HepG2 (cell line): ENCODE measurements around the gene MYO3B. TPM values are rescaled to one million over a fixed set of nuclear protein-coding genes. Genes with fewer than 3 reads are reported as not detected.

Experiments used
- ATAC-seq: fragments of 200-7000 bp; cut with Tn5 transposase; 3 replicates; pipeline ENCODE4 v1.9.1; 2020; ENCODE audit warnings: mild to moderate bottlenecking, moderate library complexity
- BruUV-seq: library from RNA; stranded (reverse); fragments of 400-500 nt; replicated peaks from 2 replicates; lab custom pipeline; 2021; lab: Mats Ljungman, UMichigan
- CTCF ChIA-PET: fragments of 300-600 bp; formaldehyde crosslinking; extraction: SDS; loops from one replicate; lab custom pipeline; 2021; ENCODE audit warnings: low total read pairs, inconsistent platforms, low intra/inter-chr PET ratio; lab: Yijun Ruan, JAX
- POLR2A ChIA-PET: fragments of 350-600 bp; sonication (Branson Sonifier 250); formaldehyde crosslinking; loops from one replicate; lab custom pipeline; 2020; ENCODE audit warnings: antibody characterized with exemption, inconsistent platforms; lab: Yijun Ruan, JAX
- DNase-seq: peaks from one replicate; pipeline ENCODE4 v3.0.0-alpha.2; 2015; ENCODE audit warnings: low spot score
- FAIRE-seq: peaks from 3 replicates; lab custom pipeline; 2011; peaks lifted over from hg19 to GRCh38; lab: Jason Lieb, UNC
- H2AFZ ChIP-seq: one replicate; pipeline ENCODE4 v1.6.1; 2011; ENCODE audit warnings: low read length, inconsistent platforms
- H3K27ac ChIP-seq: fragments of 300-600 bp; 3 replicates; pipeline ENCODE4 v1.8.0; 2011; ENCODE audit warnings: mixed run types, mild to moderate bottlenecking, mixed read lengths, low read length, inconsistent platforms; ENCODE audit not compliant: insufficient read depth; ENCODE audit errors: extremely low read length
- H3K27me3 ChIP-seq, 2 experiments: fragments of 200-600 bp in 1 of 2; 2 replicates in 1 of 2; 3 replicates in 1 of 2; pipeline versions ENCODE4 v1.6.0 to v1.8.0; 2011; ENCODE audit warnings: low read length in 2 of 2, mild to moderate bottlenecking in 2 of 2, moderate library complexity in 2 of 2, inconsistent platforms in 1 of 2; ENCODE audit not compliant: insufficient read depth in 2 of 2, control insufficient read depth in 1 of 2
- H3K36me3 ChIP-seq, 2 experiments: fragments of 200-600 bp in 1 of 2; replicated peaks in 1 of 2; 2 replicates in 1 of 2; 3 replicates in 1 of 2; pipeline versions ENCODE4 v1.5.1 to v1.8.0; 2011; ENCODE audit warnings: low read length in 2 of 2, inconsistent platforms in 1 of 2; ENCODE audit not compliant: insufficient read depth in 2 of 2, control insufficient read depth in 1 of 2
- H3K4me1 ChIP-seq: 2 replicates; pipeline ENCODE4 v1.5.1; 2012; ENCODE audit warnings: low read length, inconsistent platforms; ENCODE audit not compliant: insufficient read depth
- H3K4me2 ChIP-seq: 2 replicates; pipeline ENCODE4 v1.6.0; 2011; ENCODE audit warnings: low read depth, low read length, inconsistent platforms
- H3K4me3 ChIP-seq, 3 experiments: fragments of 200-600 bp in 1 of 3; sonication (generic), shearing (Covaris generic) in 1 of 3; replicated peaks in 1 of 3; 2 replicates each; pipeline ENCODE4 v1.5.1; 2011 to 2016; ENCODE audit warnings: low read length in 3 of 3, inconsistent platforms in 2 of 3, low read depth in 2 of 3, mild to moderate bottlenecking in 2 of 3, control low read depth in 1 of 3, mixed read lengths in 1 of 3; ENCODE audit not compliant: insufficient read depth in 1 of 3
- H3K79me2 ChIP-seq: one replicate; pipeline ENCODE4 v1.6.1; 2011; ENCODE audit warnings: low read length, inconsistent platforms; ENCODE audit not compliant: insufficient read depth
- H3K9ac ChIP-seq: 2 replicates; pipeline ENCODE4 v1.6.0; 2011; ENCODE audit warnings: mild to moderate bottlenecking, low read depth, low read length, inconsistent platforms; ENCODE audit not compliant: insufficient read depth
- H3K9me3 ChIP-seq: 2 replicates; pipeline ENCODE4 v1.5.1; 2012; ENCODE audit warnings: mild to moderate bottlenecking, low read length
- H4K20me1 ChIP-seq: 2 replicates; pipeline ENCODE4 v1.6.0; 2011; ENCODE audit warnings: inconsistent platforms, mild to moderate bottlenecking, low read length, moderate library complexity; ENCODE audit not compliant: insufficient read depth
- DNMT1 ChIP-seq: sonication (generic); formaldehyde crosslinking; IDR thresholded peaks from 2 replicates; pipeline ENCODE4 v1.5.1; 2020; ENCODE audit warnings: mild to moderate bottlenecking, missing genetic modification reagents
- JDP2 ChIP-seq: sonication (generic); formaldehyde crosslinking; IDR thresholded peaks from 2 replicates; pipeline ENCODE4 v1.8.1; 2022; ENCODE audit warnings: missing genetic modification reagents, borderline replicate concordance
- MAFF ChIP-seq: IDR thresholded peaks from 2 replicates; pipeline ENCODE4 v1.6.1; 2011; ENCODE audit warnings: low read depth, low read length, improper control_type of control experiment
- MAFK ChIP-seq, 2 experiments: IDR thresholded peaks in 1 of 2; conservative IDR thresholded peaks in 1 of 2; 2 replicates each; pipeline ENCODE4 v1.6.1; 2011; ENCODE audit warnings: improper control_type of control experiment in 2 of 2, low read length in 2 of 2
- MTA3 ChIP-seq: sonication (generic); formaldehyde crosslinking; IDR thresholded peaks from 2 replicates; pipeline ENCODE4 v1.4.0; 2020; ENCODE audit warnings: missing genetic modification reagents
- NR1H2 ChIP-seq: sonication (generic); formaldehyde crosslinking; IDR thresholded peaks from 2 replicates; pipeline ENCODE4 v1.8.1; 2022; ENCODE audit warnings: low read depth, missing genetic modification reagents, borderline replicate concordance
- SOX13 ChIP-seq, 3 experiments: fragments of 450-650 bp in 1 of 3; sonication (generic) in 1 of 3; formaldehyde crosslinking in 1 of 3; IDR thresholded peaks in 2 of 3; conservative IDR thresholded peaks in 1 of 3; 2 replicates each; pipeline versions ENCODE4 v1.5.0 to v1.6.1; 2016 to 2020; ENCODE audit warnings: antibody characterized with exemption in 1 of 3, mild to moderate bottlenecking in 1 of 3, missing compliant biosample characterization in 1 of 3, missing genetic modification reagents in 1 of 3, moderate library complexity in 1 of 3
- SPEN ChIP-seq: sonication (generic); formaldehyde crosslinking; IDR thresholded peaks from 2 replicates; pipeline ENCODE4 v1.5.1; 2020; ENCODE audit warnings: low read depth, mild to moderate bottlenecking, missing genetic modification reagents
- YEATS4 ChIP-seq: sonication (generic); formaldehyde crosslinking; IDR thresholded peaks from 2 replicates; pipeline ENCODE4 v1.4.0; 2020; ENCODE audit warnings: missing genetic modification reagents, borderline replicate concordance
- ZNF549 ChIP-seq: sonication (generic); formaldehyde crosslinking; IDR thresholded peaks from 2 replicates; pipeline ENCODE4 v1.5.0; 2020; ENCODE audit warnings: missing genetic modification reagents
- WGBS: methylation state at CpG from one replicate; pipeline ENCODE4 v1.1.6; 2017; ENCODE audit warnings: low lambda C conversion rate; 5-methylcytosine and 5-hydroxymethylcytosine counted together
- in situ Hi-C: cut with HindIII; loops from 2 replicates; pipeline ENCODE4 v1.10.0; 2017; ENCODE audit warnings: low pct_unique_long_range_greater_than_20kb; ENCODE audit not compliant: extremely low pct_ligation_motif_present
- intact Hi-C: fragments of 100-400 bp; cut with micrococcal nuclease; formaldehyde crosslinking; loops from one replicate; pipeline ENCODE4 v1.10.0; 2022; ENCODE audit not compliant: unreplicated experiment
- polyA plus RNA-seq, 8 experiments: library from polyadenylated mRNA; depleted of rRNA in 3 of 8; stranded (reverse) in 7 of 8; unstranded in 1 of 8; fragments of >200 nt; fragmentation: Illumina TruSeq in 4 of 8; extraction: Trizol in 4 of 8; gene quantifications; 2 replicates each; pipeline versions ENCODE4 v1.2.1 to v1.2.3, GENCODE V29; 2011 to 2016; ENCODE audit warnings: low read depth in 4 of 8, missing spikeins in 1 of 8, mixed read lengths in 1 of 8; ENCODE audit not compliant: insufficient read depth in 1 of 8
- total RNA-seq, 5 experiments: library from RNA; depleted of rRNA; stranded (reverse); fragments of >200 nt; fragmentation: Illumina TruSeq; extraction: Trizol; gene quantifications; 2 replicates each; pipeline ENCODE4 v1.2.3, GENCODE V29; 2016; ENCODE audit warnings: low read depth in 1 of 5
- TF ChIP-seq, protein P1 (sequence below): IDR thresholded peaks from 2 replicates; pipeline ENCODE4 v1.6.1; 2016; ENCODE audit warnings: missing genetic modification reagents, missing compliant biosample characterization
- TF ChIP-seq, protein P2 (sequence below): sonication (generic); formaldehyde crosslinking; IDR thresholded peaks from 2 replicates; pipeline ENCODE4 v1.9.0; 2021; ENCODE audit warnings: missing genetic modification reagents, mild to moderate bottlenecking, borderline replicate concordance

MYO3B gene
- total and polyA plus RNA-seq, 2 of the 13 experiments (the other 11 are each of a cell fraction or from before 2014, with no cell fraction given), result 0.01 TPM; not detected in 1

DNA sequence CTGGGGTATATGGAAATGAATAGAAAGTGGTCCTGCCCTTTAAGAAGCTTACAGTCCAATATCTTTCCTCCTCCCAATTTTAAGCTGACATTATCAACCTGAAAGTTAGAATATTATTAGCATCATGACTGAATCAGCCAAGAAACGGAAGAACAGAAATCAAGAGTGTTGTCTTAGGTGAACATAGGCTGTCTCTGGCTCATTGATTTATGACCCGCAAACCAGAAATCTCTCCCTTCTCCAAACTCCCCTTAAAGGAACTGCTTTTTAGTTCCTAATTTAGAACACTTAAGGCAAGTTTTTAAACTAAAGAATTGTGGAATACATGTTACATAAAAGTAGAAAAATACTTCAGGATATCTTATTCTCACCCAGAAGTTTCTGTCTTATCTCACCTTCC is 62.7 kb downstream of the MYO3B start:
- Histone ChIP-seq H3K27me3 (peaks cover 0 to 30% of the 10 kb centered on the region in 2 experiments; a peak in 4 of 5 replicates), H3K36me3 (no peaks in the 10 kb centered on the region), H2AFZ (no peak overlapping the region), H3K9me3 (no peaks in the 10 kb centered on the region), H3K4me3 (no peak overlapping the region), H3K9ac (no peak overlapping the region), H3K4me2 (no peak overlapping the region), H4K20me1 (no peaks in the 10 kb centered on the region), H3K79me2 (no peaks in the 10 kb centered on the region), H3K4me1 (no peaks in the 10 kb centered on the region), H3K27ac (no peak overlapping the region)
- no peak for DNase-seq
- intact Hi-C loops, result no loop called here
- WGBS, result 24% methylated on average over 2 of the region's 2 CpGs
- CTCF ChIA-PET, result no interaction called here
- TF ChIP-seq MTA3 (CRISPR knock-in tag) (no peak), SOX13 (IDR thresholded peaks at IDR 0.05) (no peak), SOX13 (CRISPR knock-in tag; conservative IDR thresholded peaks at IDR 0.05 in 1 of 2, IDR thresholded peaks at IDR 0.05 in 1 of 2) (no peak), YEATS4 (CRISPR knock-in tag) (no peak), JDP2 (CRISPR knock-in tag) (no peak), SPEN (CRISPR knock-in tag) (no peak), ZNF549 (no peak)
- TF ChIP-seq, protein P1, sequence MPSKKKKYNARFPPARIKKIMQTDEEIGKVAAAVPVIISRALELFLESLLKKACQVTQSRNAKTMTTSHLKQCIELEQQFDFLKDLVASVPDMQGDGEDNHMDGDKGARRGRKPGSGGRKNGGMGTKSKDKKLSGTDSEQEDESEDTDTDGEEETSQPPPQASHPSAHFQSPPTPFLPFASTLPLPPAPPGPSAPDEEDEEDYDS (CRISPR knock-in tag), result no peak
- in situ Hi-C loops, result no loop called here
- POLR2A ChIA-PET, result no interaction called here
- ATAC-seq, result no peak
- FAIRE-seq, result no peak
- no TSS peak for BruUV-seq

DNA sequence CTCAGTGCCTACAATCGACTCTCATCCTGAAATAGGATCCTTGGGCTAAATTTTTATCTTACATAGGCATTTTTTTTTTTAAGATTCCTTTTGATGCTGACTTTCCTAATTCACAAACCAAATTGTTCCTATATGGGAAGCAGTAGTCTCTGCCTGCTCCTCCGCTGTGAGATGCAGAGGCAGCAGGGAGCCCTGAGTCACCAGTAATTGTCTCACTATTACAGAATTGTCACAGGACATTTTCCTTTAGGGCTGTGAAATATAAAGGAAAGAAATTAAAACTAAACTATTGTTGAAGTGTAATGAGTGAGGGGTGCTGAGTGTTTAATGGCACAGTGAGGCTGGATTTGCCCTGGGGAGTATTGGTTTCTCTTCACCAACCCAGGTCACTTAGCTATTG is 63.8 kb downstream of the MYO3B start:
- no peak for TF ChIP-seq DNMT1 (CRISPR knock-in tag)
- TF ChIP-seq, protein P2, sequence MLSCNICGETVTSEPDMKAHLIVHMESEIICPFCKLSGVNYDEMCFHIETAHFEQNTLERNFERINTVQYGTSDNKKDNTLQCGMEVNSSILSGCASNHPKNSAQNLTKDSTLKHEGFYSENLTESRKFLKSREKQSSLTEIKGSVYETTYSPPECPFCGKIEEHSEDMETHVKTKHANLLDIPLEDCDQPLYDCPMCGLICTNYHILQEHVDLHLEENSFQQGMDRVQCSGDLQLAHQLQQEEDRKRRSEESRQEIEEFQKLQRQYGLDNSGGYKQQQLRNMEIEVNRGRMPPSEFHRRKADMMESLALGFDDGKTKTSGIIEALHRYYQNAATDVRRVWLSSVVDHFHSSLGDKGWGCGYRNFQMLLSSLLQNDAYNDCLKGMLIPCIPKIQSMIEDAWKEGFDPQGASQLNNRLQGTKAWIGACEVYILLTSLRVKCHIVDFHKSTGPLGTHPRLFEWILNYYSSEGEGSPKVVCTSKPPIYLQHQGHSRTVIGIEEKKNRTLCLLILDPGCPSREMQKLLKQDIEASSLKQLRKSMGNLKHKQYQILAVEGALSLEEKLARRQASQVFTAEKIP (CRISPR knock-in tag), result no peak
- TF ChIP-seq MAFK (conservative IDR thresholded peaks at IDR 0.05 in 1 of 2, IDR thresholded peaks at IDR 0.05 in 1 of 2; ENCODE audit: low read length in 2 of 2), result peak in 1 of 2 experiments; percentile 44; a peak in 2 of 4 replicates
- 0 out of 2 replicates have a peak, but pooled peaks have one; percentile 12 for TF ChIP-seq MAFF
- no peak for TF ChIP-seq NR1H2 (CRISPR knock-in tag)
- ChIA-PET POLR2A (no interaction called here), CTCF (no interaction called here)
- ATAC-seq, result no peak
- H3K4me3 ChIP-seq, result no peak overlapping the region
- H4K20me1 ChIP-seq, result no peaks in the 10 kb centered on the region
- no peak for FAIRE-seq
- H3K4me2 ChIP-seq, result no peak overlapping the region
- H3K27me3 ChIP-seq, result peaks cover 0 to 30% of the 10 kb centered on the region in 2 experiments; a peak in 4 of 5 replicates
- in situ Hi-C loops (no loop called here), intact Hi-C loops (no loop called here)
- DNase-seq, result no peak
- H3K79me2 ChIP-seq, result no peaks in the 10 kb centered on the region
- H3K9ac ChIP-seq, result no peak overlapping the region
- no peaks in the 10 kb centered on the region for H3K4me1 ChIP-seq
- no TSS peak for BruUV-seq
- 24% methylated on average over 2 of the region's 2 CpGs for WGBS
- H2AFZ ChIP-seq, result no peak overlapping the region
- H3K27ac ChIP-seq, result no peak overlapping the region
- H3K9me3 ChIP-seq, result no peaks in the 10 kb centered on the region
- H3K36me3 ChIP-seq, result no peaks in the 10 kb centered on the region
